Osteoblast (primary cell): ENCODE results near the gene RNASE8. TPM values are rescaled to one million over a fixed set of nuclear protein-coding genes. Genes with fewer than 3 reads are reported as not detected.

Experiments used
- DNase-seq: peaks from one replicate; pipeline ENCODE4 v3.0.0; 2011; ENCODE audit warnings: low spot score, mixed read lengths; ENCODE audit not compliant: insufficient read length; ENCODE audit errors: missing footprints
- H2AFZ ChIP-seq: 2 replicates; pipeline ENCODE4 v1.6.0; 2011; ENCODE audit warnings: mild to moderate bottlenecking, low read length
- H3K27ac ChIP-seq: 2 replicates; pipeline ENCODE4 v1.5.1; 2011; ENCODE audit warnings: mild to moderate bottlenecking, low read depth, low read length, moderate library complexity
- H3K27me3 ChIP-seq: 2 replicates; pipeline ENCODE4 v1.6.0; 2012; ENCODE audit warnings: mild to moderate bottlenecking, control low read depth, inconsistent platforms, low read length, moderate library complexity; ENCODE audit not compliant: insufficient read depth
- H3K36me3 ChIP-seq: 2 replicates; pipeline ENCODE4 v1.5.1; 2011; ENCODE audit warnings: mild to moderate bottlenecking, low read length, control low read depth, moderate library complexity; ENCODE audit not compliant: insufficient read depth
- H3K4me1 ChIP-seq: 2 replicates; pipeline ENCODE4 v1.5.1; 2011; ENCODE audit warnings: mild to moderate bottlenecking, low read length, control low read depth, moderate library complexity; ENCODE audit not compliant: insufficient read depth
- H3K4me2 ChIP-seq: 2 replicates; pipeline ENCODE4 v1.6.0; 2011; ENCODE audit warnings: mild to moderate bottlenecking, low read length; ENCODE audit not compliant: insufficient read depth
- H3K4me3 ChIP-seq: fragments of 200-600 bp; sonication (generic); 3 replicates; pipeline ENCODE4 v1.5.1; 2012; ENCODE audit warnings: mild to moderate bottlenecking, low read length, inconsistent platforms; ENCODE audit not compliant: insufficient read depth
- H3K79me2 ChIP-seq: 2 replicates; pipeline ENCODE4 v1.6.0; 2012; ENCODE audit warnings: mild to moderate bottlenecking, low read length, control low read depth, inconsistent platforms; ENCODE audit not compliant: insufficient read depth
- H3K9me3 ChIP-seq: 2 replicates; pipeline ENCODE4 v1.5.1; 2011; ENCODE audit warnings: low read depth, low read length, control low read depth
- H4K20me1 ChIP-seq: 2 replicates; pipeline ENCODE4 v1.6.0; 2012; ENCODE audit warnings: mild to moderate bottlenecking, low read length, control low read depth; ENCODE audit not compliant: insufficient read depth
- total RNA-seq: library from RNA; depleted of rRNA; stranded (reverse); fragments of >200 nt; gene quantifications from 2 replicates; pipeline ENCODE4 v1.2.3, GENCODE V29; 2012
- TF ChIP-seq, protein P1 (sequence below): IDR thresholded peaks from 2 replicates; pipeline ENCODE4 v1.5.1; 2011; ENCODE audit warnings: mild to moderate bottlenecking, low read depth, low read length, moderate library complexity; ENCODE audit errors: extremely low read depth

RNASE8 gene
- total RNA-seq, 1 donor, result not detected

DNA sequence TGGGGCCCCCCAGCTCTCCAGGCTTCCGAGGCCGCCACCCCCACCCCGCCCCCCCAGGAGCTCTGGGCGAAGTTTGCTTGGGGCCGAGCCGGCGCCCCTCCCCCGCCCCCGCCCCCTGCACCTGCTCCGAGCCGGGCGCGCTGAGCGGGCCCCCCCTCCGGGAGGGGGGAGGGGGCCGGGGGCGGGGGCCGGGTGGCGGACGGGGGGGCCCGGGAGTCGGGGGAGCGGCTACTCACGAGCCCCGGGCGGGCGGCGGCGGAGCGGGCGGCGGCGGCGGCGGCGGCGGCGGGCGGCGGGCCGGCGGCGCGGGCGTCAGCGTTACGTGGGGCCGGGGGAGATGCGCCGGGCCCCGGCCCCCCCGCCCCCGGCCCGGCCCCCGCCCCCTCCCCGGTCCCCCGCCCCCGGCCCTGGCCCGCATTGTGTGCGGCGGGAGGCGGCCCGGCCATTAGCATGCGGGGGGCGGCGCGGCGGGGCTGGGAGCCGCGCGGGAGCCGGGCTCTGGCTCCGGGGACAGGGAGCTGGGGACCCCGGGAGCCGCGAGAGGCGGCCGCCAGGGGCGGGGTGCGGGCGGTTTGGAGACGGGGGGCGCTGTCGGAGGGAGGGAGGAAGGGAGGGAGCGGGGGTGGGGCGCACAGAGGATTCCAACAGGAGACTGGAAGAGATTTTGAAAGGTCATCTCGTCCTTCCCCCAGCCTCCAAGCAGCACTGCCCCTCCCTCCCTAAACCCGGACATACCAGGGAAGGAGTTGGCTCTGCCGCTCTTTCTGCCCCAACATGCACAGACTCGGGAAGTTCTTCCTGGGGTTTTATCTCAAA, 40.7 kb downstream of the RNASE8 start, which contains the start of gene ZNF219:
Gene ZNF219, minus strand, starts transcription at position 580 of the 816 bp plus-strand sequence. CDS start 5,064 bp downstream, outside the sequence.
- Histone ChIP-seq H3K9me3 (no peaks in the 10 kb centered on the region), H2AFZ (peak within 1 kb of the TSS; percentile 90), H4K20me1 (peaks cover 6% of the 10 kb centered on the region), H3K27ac (no peak within 1 kb of the TSS), H3K4me1 (peaks cover 21% of the 10 kb centered on the region), H3K27me3 (peaks cover 6% of the 10 kb centered on the region), H3K79me2 (no peaks in the 10 kb centered on the region), H3K36me3 (no peaks in the 10 kb centered on the region), H3K4me2 (peak within 1 kb of the TSS; percentile 95), H3K4me3 (peak within 1 kb of the TSS; percentile 78)
- DNase-seq, result peak; percentile 96
- TF ChIP-seq, protein P1, sequence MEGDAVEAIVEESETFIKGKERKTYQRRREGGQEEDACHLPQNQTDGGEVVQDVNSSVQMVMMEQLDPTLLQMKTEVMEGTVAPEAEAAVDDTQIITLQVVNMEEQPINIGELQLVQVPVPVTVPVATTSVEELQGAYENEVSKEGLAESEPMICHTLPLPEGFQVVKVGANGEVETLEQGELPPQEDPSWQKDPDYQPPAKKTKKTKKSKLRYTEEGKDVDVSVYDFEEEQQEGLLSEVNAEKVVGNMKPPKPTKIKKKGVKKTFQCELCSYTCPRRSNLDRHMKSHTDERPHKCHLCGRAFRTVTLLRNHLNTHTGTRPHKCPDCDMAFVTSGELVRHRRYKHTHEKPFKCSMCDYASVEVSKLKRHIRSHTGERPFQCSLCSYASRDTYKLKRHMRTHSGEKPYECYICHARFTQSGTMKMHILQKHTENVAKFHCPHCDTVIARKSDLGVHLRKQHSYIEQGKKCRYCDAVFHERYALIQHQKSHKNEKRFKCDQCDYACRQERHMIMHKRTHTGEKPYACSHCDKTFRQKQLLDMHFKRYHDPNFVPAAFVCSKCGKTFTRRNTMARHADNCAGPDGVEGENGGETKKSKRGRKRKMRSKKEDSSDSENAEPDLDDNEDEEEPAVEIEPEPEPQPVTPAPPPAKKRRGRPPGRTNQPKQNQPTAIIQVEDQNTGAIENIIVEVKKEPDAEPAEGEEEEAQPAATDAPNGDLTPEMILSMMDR, result no peak

GRCh38 chr14:21098892-21099595, 41.4 kb downstream of the RNASE8 start:
- H4K20me1 ChIP-seq, result no peaks in the 10 kb centered on the region
- H3K4me1 ChIP-seq, result peaks cover 25% of the 10 kb centered on the region
- H2AFZ ChIP-seq, result peak overlapping the region; percentile 90
- peaks cover 6% of the 10 kb centered on the region for H3K27me3 ChIP-seq
- no peak overlapping the region for H3K27ac ChIP-seq
- no peaks in the 10 kb centered on the region for H3K79me2 ChIP-seq
- no peaks in the 10 kb centered on the region for H3K36me3 ChIP-seq
- TF ChIP-seq, protein P1, result no peak
- DNase-seq, result peak; percentile 86
- peak overlapping the region; percentile 78 for H3K4me3 ChIP-seq
- H3K4me2 ChIP-seq, result peak overlapping the region; percentile 95
- no peaks in the 10 kb centered on the region for H3K9me3 ChIP-seq

DNA sequence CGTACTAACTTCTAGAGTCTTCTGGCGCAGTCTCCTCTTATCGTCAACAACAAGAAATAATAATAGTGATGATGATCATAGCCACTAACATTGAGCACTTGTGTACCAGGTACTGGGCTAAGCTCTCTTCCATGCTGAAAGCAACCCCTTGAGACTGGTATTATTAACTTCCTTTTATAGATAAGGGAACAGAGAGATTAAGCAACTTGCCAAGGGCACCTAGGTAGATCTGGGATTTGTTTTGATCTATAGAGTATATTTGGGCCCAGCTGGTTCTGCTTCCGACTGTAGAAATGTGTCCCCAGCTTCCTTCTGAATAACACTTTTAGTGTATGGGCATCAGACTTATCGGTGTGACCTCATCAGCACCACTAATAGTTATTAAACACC, 42.0 kb downstream of the RNASE8 start:
- H3K27me3 ChIP-seq, result peaks cover 6% of the 10 kb centered on the region
- TF ChIP-seq, protein P1, result no peak
- H3K79me2 ChIP-seq, result no peaks in the 10 kb centered on the region
- H3K4me1 ChIP-seq, result peaks cover 28% of the 10 kb centered on the region
- H3K27ac ChIP-seq, result no peak overlapping the region
- H4K20me1 ChIP-seq, result no peaks in the 10 kb centered on the region
- peak overlapping the region; percentile 95 for H3K4me2 ChIP-seq
- peak overlapping the region; percentile 90 for H2AFZ ChIP-seq
- no peaks in the 10 kb centered on the region for H3K36me3 ChIP-seq
- no peaks in the 10 kb centered on the region for H3K9me3 ChIP-seq
- H3K4me3 ChIP-seq, result no peak overlapping the region
- DNase-seq, result peak; percentile 53

GRCh38 chr14:21100931-21101330, 43.3 kb downstream of the RNASE8 start, which contains the start of gene TMEM253:
TSS of gene TMEM253 (plus strand) at chr14:21101066. CDS start at chr14:21101344, 278 bp downstream.
- no peaks in the 10 kb centered on the region for H3K79me2 ChIP-seq
- peaks cover 6% of the 10 kb centered on the region for H3K27me3 ChIP-seq
- no peak within 1 kb of the TSS for H3K27ac ChIP-seq
- H3K4me3 ChIP-seq, result no peak within 1 kb of the TSS
- no peaks in the 10 kb centered on the region for H3K9me3 ChIP-seq
- no peak within 1 kb of the TSS for H2AFZ ChIP-seq
- TF ChIP-seq, protein P1, result no peak
- H3K36me3 ChIP-seq, result no peaks in the 10 kb centered on the region
- H3K4me1 ChIP-seq, result peaks cover 27% of the 10 kb centered on the region
- no peak within 1 kb of the TSS for H3K4me2 ChIP-seq
- DNase-seq, result peak; percentile 77
- H4K20me1 ChIP-seq, result no peaks in the 10 kb centered on the region
